ENCODE results near the gene CCDC93.
A peak's percentile ranks its signal among the peaks of the same experiment; 100 is the strongest.
"Not testable (repeated sequence)": the region's sequence is repeated elsewhere in the genome, so short reads cannot be mapped to it uniquely, and the experiment has no call there.

CCDC93 gene

GRCh38 chr2:118046634-118047210, 32.9 kb upstream of the CCDC93 start:
- DNase-seq (ENCODE audit: insufficient read length, low spot score) (no peak), FAIRE-seq (peak; percentile 96)

- DNase-seq (ENCODE audit: insufficient read length, low spot score) (no peak), FAIRE-seq (no peak)
Measured at GRCh38 chr2:118045286-118045685, 31.4 kb upstream of the CCDC93 start.

GRCh38 chr2:118044854-118045253, 31.0 kb upstream of the CCDC93 start:
- DNase-seq (ENCODE audit: insufficient read length, low spot score) (no peak), FAIRE-seq (no peak)

- DNase-seq (ENCODE audit: insufficient read length, low spot score) = no peak
- FAIRE-seq = no peak
Measured at GRCh38 chr2:118044103-118044716, 30.3 kb upstream of the CCDC93 start.

- DNase-seq (ENCODE audit: insufficient read length, low spot score) (no peak), FAIRE-seq (no peak)
Measured at GRCh38 chr2:118040891-118041290, 27.0 kb upstream of the CCDC93 start.

- FAIRE-seq = peak; percentile 86
Measured at GRCh38 chr2:118032169-118033013, 18.5 kb upstream of the CCDC93 start.

GRCh38 chr2:118031566-118031965, 17.7 kb upstream of the CCDC93 start:
- DNase-seq (ENCODE audit: insufficient read length, low spot score) (no peak), FAIRE-seq (no peak)

More at GRCh38 chr2:118032169-118033013, 18.5 kb upstream of the CCDC93 start:
- no peak for DNase-seq (ENCODE audit: insufficient read length, low spot score)

- DNase-seq (ENCODE audit: insufficient read length, low spot score) (no peak), FAIRE-seq (no peak)
Measured at GRCh38 chr2:118029025-118029424, 15.2 kb upstream of the CCDC93 start.

GRCh38 chr2:118021356-118021755, 7.5 kb upstream of the CCDC93 start:
- FAIRE-seq = no peak
- no peak for DNase-seq (ENCODE audit: insufficient read length, low spot score)

GRCh38 chr2:118019821-118020220, 6.0 kb upstream of the CCDC93 start:
- DNase-seq (ENCODE audit: insufficient read length, low spot score) = no peak

GRCh38 chr2:118016911-118017310, 3.0 kb upstream of the CCDC93 start:
- no peak for DNase-seq (ENCODE audit: insufficient read length, low spot score)
- FAIRE-seq = no peak

More at GRCh38 chr2:118019821-118020220, 6.0 kb upstream of the CCDC93 start:
- no peak for FAIRE-seq

GRCh38 chr2:118015761-118016160, 1.9 kb upstream of the CCDC93 start:
- not testable (repeated sequence) for FAIRE-seq

GRCh38 chr2:118014492-118014824, 588 bp upstream of the CCDC93 start:
- no peak for DNase-seq (ENCODE audit: insufficient read length, low spot score)
- FAIRE-seq = no peak

More at GRCh38 chr2:118015761-118016160, 1.9 kb upstream of the CCDC93 start:
- DNase-seq (ENCODE audit: insufficient read length, low spot score) = not testable (repeated sequence)

- FAIRE-seq (no peak), DNase-seq (ENCODE audit: insufficient read length, low spot score) (peak; percentile 33)
Measured at GRCh38 chr2:118013221-118013723, 598 bp downstream of the CCDC93 start.

- no peak for FAIRE-seq
- no peak for DNase-seq (ENCODE audit: insufficient read length, low spot score)
Measured at GRCh38 chr2:118012778-118013177, 1.1 kb downstream of the CCDC93 start.

- FAIRE-seq = no peak
Measured at GRCh38 chr2:118010473-118010872, 3.4 kb downstream of the CCDC93 start.

GRCh38 chr2:118006861-118007260, 7.0 kb downstream of the CCDC93 start:
- FAIRE-seq (no peak), DNase-seq (ENCODE audit: insufficient read length, low spot score) (no peak)

More at GRCh38 chr2:118010473-118010872, 3.4 kb downstream of the CCDC93 start:
- DNase-seq (ENCODE audit: insufficient read length, low spot score) = no peak

GRCh38 chr2:118006326-118006725, 7.5 kb downstream of the CCDC93 start:
- no peak for DNase-seq (ENCODE audit: insufficient read length, low spot score)
- FAIRE-seq = no peak

- DNase-seq (ENCODE audit: insufficient read length, low spot score) (peak; percentile 30), FAIRE-seq (peak; percentile 94)
Measured at GRCh38 chr2:118003396-118003824, 10.5 kb downstream of the CCDC93 start.

GRCh38 chr2:118000041-118000440, 13.8 kb downstream of the CCDC93 start:
- DNase-seq (ENCODE audit: insufficient read length, low spot score) (no peak), FAIRE-seq (no peak)

GRCh38 chr2:117997872-117998454, 15.9 kb downstream of the CCDC93 start:
- FAIRE-seq = no peak
- DNase-seq (ENCODE audit: insufficient read length, low spot score) = no peak

Measured in GM19239 (cell line).